Renal cortex interstitium (tissue), 11 donors: Measurements from ENCODE around the gene TRIM25. TPM values are rescaled to one million over a fixed set of nuclear protein-coding genes. Genes with fewer than 3 reads are reported as not detected.

Experiments used
- DNase-seq, 11 donors: peaks; one replicate each; pipeline ENCODE4 v3.0.0-alpha.2; 2013; ENCODE audit warnings: low read depth in 9 of 11, low spot score in 4 of 11; ENCODE audit errors: extremely low read depth in 1 of 11
- polyA plus RNA-seq, 3 donors: library from polyadenylated mRNA; unstranded; fragments of 120-200 nt; gene quantifications; one replicate each; pipeline ENCODE4 v1.2.1, GENCODE V29; 2013; ENCODE audit not compliant: insufficient read length in 3 of 3

The TRIM25 gene
- polyA plus RNA-seq, 3 donors, result 27.9 to 35.5 (median 32.9) TPM

DNA sequence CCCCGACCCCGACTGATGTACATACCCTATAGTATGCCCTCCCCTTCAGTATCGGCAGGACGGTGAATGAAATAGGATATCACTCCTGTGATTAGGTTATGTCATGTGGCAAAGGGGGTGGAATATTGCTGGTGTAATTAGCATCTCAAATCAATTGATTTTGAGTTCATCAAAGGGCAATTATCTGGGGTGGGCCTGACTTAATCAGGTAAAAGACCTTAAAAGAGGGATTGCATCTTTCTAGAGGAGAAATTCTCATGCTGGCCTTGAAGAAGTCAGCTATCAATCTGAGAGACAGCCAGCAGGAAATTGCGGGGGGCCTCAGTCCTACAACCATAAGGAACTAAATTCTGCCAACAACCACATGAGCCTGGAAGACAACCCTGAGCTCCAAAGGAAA, 10.3 kb downstream of the TRIM25 start:
- no peak for DNase-seq

DNA sequence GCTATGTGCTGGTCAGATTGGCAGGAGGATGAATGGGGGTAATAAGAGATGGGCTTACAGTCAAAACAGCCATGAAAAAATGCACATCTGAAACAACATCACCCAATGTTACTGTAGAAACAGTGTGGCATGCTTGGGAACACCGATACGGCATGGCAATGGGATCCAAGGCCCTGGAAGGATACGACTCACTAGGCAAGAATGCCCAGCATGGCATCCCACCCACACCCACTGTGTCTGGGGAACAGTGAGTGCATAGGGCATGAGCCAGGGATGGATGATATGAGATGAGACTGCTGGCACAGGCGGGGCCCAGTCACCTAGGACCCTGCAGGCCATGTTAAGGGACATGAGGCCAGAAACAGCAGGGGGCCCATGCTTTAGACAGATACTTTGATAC, 11.5 kb downstream of the TRIM25 start:
- no peak for DNase-seq

DNA sequence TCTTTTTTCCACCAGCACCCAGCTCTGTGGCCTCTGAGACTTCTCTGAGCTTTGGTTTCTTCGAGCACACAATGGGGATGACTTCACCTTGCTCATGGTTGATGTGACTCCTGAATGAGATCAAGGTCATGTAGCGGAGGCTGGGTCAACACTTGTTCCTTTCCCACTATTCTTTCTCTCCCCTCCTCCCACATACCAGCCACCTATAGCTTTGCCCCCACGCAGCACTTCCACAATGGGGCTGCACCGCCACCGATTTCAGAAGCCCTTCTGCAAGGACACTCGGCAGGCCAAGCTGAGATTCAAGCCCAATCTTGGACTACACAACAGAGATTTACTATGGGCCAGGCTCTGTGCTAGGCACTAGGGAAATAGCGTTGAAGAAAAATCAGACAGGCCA, 14.4 kb downstream of the TRIM25 start:
- no peak for DNase-seq

DNA sequence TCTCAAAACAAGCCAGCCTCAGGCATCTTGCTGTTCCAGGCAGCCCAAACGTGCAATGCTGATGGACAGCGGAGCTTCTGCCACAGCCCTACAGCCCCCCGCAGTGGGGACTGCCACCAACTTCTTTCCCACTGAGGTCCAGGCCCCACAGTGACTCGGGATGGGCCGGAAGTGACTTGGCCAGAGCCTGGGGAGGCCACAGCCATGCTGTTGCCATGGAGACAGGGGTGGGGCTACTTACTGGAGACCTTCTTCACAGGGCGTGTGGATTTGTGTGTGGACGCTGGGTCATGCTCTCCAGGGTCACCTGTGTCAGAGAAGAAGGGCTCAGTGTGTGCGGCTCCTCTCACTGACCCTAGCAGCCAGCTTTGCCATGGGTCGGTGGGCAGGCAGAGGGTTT, 15.0 kb downstream of the TRIM25 start:
- DNase-seq, result no peak

DNA sequence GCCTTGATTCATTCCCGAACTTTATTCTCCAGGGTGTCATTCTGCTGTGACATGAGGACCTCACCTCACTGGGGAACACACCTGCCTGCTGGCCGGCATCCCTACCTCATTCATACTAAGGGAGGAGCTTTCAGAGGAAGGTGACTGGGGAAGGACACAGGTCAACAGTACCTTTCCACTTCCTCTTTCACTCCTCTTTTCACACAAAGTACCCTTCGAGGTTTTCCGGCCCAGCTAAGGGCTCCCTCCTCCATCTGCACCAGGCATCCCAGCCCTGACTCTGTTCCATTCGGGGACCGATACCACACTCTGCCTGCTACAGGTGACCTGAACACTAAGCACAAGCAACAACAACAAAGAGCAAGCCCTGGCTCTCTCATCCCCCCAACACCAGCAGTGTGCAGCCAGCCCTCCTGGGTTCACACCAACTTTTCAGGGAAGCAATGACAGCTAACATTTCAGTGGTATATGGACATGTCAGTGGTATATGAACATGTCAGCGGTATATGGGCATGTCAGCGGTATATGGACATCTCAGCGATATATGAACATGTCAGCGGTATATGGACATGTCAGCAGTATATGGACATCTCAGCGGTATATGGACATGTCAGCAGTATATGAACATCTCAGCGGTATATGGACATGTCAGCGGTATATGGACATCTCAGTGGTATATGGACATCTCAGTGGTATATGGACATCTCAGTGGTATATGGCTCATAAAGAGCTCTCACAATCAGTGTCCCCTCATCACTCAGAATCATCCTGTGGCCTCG, 16.0 kb downstream of the TRIM25 start:
- no peak for DNase-seq

DNA sequence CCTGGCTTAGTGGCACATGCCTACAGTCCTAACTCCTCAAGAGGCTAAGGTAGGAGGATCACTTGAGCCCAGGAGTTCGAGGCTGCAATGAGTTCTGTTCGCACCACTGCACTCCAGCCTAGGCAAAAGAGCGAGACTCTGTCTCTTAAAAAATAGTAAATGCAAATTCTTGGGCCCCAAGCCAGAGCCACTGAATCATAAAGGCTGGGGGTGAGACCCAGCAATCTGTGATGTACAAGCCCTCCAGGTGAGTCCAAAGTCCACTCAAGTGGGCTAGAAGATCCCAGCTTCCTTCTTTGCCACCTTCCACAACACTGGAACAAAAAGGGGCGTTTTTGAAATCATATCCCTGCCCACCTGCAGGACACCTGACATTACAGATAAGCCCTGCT, 16.9 kb downstream of the TRIM25 start:
- no peak for DNase-seq

DNA sequence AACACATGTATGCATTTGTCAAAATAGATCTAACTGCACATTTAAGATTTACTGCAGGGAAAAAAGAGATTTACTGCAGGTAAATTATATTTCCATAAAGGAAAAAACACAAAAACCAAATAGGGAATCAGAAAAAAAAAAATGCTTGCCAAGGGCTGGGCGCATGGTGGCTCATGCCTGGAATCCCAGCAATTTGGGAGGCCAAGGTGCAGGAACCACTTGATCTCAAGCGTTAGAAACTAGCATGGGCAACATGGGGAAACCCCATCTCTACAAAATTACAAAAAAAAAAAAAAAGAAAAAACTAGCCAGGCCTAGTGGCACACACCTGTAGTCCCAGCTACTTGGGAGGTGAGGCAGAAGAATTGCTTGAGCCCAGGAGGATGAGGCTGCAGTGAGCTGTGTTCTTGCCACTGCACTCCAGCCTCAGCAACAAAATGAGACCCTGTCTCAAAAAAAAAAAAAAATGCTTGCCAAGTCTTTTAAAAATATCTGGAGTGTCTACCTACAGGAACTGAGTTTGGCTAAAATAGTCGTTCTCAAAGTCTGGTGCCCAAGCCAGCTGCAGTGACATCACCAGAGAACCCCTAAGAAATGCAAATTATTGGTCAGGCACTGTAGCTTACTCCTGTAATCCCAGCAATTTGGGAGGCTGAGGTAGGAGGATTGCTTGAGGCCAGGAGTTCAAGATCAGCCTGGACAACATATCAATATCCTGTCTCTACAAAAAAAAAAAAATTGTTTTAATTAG, 17.5 kb downstream of the TRIM25 start:
- no peak for DNase-seq

DNA sequence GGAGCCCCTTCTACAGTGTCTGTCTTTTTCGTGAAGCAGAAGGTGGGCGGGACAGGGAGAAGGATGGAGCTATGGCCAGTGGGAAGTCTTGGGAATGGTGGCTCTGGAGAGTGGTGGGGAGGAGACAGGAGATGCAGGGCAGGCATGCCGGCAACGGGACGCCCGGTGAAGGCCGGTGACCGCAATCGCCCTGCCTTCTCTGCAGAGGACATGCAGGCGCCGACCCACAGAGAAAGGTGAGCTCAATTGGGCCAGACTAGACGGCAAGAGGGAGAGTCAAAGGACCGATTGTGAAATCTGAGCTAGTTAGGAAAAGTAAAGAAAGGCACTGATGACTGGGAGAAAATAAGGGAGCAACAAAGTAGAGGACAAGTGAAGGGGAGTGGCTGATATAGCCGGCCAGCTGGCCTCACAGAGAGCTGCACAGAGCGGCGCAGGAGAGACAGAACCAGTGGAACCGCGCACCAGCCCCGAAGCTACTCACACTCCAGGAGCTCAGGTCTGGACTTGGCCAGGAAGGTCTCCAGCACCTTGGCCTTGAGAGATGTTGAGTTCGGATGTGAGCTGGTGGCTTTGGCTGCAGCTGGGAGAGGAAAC, 18.9 kb downstream of the TRIM25 start:
- no peak for DNase-seq

DNA sequence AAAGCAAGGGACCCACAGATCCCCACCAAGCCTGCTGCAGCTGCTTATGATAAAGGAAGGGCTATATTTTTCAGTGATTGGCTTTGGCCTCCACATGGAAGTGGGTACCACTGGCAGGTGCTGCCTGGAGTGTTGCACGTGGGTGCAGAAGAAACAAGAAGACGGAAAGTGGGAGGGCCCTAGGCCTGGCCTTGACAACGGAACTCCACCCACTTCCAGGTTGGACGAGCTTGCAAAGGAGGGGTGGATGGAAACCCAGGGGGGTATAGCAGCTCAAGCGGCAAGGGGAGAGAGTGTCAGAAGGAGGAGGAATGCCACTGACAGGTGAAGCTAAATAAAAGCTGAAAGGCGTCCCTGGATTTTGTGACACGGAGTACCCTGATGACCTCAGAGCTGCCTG, 20.3 kb downstream of the TRIM25 start:
- no peak for DNase-seq

DNA sequence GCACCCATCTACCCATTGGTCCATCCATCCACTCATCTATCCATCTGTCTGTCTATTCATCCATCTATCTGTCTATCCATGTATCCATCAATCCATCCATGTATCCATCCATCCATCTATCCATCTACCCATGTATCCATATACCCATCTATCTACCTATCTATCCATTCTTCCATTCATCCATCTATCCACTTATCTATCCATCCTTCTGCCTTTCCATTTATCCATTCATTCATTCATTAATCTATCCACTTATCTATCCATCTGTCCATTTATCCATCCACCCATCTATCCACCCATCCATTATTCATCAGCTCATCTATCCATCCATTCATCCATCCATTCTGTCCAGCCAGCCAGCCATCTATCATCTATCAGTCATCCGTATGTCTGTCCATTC, 21.5 kb downstream of the TRIM25 start:
- DNase-seq, result no peak

DNA sequence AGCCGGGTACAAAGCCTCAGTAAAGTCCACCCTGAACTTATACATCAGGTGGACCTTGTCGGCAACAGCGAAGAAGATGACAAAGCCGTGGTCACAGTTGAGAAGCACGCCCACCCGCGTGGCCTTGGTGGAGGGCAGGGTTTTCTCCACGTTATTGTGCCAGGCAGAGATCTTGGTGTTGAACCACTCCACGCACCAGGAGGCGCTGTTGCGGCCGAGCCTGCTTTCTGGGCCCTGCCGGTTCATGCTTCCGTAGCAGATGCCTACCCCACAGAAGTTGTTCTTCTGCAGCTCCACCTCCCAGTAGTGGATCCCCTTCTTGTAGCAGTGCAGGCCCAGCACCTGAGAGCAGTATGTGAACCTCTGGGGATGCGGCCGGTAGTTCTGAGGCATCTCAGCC, 22.1 kb downstream of the TRIM25 start:
- no peak for DNase-seq

DNA sequence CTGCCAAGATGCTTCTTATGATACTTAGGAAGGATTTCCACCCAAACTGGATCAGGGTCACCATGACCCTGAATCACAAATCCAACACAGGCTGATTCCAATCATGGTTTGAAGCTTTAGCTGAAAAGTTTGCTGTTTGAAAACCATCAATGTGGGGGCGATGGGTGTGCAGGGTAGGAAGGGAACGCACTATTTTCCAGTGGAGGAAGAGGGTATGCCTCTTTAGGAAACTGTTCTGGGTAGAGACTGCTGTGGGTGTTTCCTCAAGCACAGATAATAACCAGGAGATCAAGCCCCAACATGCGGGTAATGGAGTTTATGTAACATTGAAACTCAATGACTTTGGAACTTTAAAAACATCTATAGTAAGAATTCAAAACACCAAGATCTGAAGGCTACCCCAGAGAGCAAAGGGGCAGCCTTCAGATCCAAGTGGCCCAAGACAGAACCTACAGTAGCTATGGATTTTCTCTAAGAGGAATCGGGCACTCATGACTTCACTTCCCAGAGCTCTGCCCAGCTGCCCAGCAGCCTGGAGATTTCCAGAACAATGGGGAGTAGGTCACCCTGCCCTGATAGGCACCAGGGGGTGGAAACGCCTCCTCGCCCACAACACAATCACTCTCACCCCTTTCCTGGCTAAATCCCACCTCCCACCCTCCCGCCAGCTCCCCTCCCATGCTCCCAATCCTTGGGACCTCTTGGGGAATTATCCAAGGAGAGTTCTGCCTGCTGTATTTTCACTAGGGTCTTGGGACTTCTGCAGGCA, 22.8 kb downstream of the TRIM25 start:
- DNase-seq, result no peak

DNA sequence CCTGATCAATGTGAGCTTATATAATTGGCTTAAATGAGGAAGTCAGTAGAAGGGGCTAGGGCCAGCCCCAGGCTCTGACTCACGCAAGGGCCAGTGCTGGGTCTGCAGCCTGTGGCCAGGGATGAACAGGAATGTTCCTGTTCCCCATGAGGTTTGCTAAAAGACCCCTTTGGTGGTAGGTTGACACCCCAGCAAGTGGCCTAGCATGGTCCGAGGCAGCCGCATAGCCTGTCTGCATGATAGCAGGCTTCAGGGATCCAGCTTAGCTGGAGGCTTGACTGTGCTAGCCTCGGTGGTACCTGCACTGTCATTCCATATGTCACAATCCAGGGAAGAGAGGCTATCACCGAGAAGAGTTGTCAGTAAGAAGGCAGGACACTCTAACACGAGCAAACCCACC, 23.5 kb downstream of the TRIM25 start:
- DNase-seq, result no peak

DNA sequence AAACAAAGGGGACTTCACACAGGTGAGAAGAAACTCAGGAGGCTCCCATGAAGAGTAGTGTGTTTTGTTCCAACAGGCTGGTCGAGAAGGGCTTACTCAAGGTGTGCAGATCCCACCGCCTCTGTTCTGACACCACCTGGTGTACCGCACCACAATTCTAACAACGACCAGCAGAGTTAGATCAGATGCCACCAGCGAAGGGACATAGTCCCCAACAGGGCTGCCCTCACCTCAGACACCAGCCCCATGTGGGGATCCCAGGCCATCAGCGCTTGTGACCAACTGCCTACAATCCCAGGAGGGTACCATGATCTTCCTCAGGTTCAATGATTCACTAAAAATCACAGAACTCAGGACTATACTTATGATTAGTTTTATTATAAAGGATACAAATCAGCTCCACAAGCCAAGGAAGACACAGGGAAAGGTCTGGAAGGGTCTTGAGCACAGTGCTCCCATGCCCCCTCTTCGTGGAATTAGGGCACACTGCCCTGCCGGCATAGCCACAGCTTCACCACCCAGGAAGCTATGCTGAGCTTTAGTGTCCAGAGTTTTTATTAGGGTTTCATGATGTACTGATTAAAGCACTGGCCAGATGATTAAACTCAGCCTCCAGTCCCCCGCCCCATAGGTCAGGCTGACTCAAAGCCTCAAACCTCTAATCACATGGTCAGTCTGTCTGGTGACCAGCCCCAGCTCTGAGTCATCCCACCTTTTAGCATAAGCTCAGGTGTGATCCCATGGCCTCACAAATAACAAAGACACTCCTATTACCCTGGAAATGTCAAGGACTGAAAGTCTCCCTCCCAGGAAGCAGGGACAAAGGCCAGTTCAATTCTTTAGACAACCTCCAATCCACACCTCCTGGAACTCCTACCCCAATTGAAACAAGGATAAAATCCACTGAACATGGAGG, 26.0 kb downstream of the TRIM25 start:
- DNase-seq, result no peak

DNA sequence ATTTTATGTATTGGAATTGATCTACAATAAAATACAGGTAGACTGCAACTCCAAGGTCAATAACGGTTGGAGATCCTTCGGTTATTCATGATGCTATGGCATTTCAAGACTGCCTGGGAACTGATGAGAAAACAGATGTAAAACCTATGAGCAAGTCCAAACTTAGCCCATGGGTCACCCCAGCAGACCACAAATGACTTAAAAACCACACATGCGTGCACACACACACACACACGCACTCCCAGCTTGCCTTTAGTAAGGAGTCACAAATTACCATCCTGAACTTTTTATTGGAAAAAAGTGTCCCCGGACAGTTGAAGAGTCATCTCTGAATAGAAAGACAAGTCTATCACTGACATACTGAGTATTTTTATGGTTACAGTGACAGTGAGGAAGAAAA, 26.7 kb downstream of the TRIM25 start:
- no peak for DNase-seq

DNA sequence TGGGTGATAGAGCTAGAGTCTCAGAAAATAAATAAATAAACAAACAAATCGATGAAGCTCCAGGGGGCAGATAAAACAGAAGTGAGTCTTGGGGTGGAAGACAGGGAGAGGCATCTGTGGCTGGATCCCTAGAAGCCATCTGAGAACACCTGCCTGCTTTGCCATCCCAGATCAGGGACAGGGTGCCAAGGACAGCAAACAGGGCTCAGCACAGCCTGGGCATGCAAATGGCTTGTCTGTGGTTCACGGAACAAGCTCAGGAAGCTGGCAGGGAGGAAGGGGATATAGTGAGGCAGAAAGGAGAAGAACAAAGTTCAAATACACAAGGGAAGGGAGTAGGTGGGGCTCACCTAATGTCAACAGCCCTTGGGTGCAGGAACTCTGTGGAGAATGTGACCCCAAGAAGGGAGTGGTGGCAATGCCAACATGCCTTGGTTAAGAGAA, 27.5 kb downstream of the TRIM25 start:
- DNase-seq, result no peak

DNA sequence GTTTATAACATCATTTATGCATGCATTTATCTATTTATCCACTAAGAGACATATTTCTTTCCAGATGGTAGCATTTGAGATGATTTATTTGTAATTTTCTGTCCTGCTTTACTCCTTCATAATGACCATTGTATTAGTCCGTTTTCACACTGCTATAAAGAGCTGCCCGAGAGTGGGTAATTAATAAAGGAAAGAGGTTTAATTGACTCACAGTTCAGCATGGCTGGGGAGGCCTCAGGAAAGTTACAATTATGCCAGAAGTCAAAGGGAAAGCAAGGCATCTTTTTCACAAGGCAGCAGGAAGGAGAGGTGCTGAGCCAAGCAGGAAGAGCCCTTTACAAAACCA, 28.6 kb downstream of the TRIM25 start:
- DNase-seq, result no peak

DNA sequence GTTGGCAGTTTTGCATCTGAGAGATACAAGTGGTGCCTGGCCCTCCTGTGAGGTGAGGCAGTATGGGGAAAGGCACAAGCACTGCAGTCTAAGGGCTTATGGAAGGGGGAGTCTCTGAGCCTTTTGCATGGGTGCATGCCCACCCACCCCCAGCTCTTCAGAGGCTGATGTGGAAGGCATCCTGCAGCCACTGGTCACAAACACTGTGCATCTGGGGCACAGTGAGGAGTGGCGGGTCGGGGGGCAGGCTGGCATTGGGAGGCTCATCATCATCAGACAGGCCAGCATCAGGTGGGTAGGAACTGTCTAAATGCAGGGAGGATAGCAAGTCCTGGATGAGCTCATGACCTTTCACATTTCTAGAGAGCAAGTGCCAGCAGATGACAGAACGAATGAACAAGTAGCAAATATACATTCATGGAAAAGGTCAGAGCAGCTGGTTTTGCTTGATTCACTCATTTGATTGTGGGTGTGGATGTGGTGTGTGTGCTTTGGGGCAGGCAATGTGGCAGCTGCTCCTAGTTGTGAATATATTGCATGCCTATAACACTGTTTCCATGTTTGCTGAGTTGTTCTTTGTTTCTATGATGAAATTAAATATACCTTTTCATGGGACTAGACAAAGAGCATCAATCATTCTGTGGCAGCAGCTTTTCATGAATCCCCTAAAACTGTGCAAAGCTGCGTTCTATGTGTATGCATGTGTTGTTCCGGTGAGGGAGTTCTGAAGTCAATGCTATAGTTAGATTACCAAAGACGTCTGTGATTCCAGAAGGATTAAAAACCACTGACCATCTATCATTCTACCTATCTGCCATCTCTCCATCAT, 29.2 kb downstream of the TRIM25 start:
- DNase-seq, result no peak
